Ovary (tissue), 3 donors: Measurements from ENCODE around the gene TMPRSS12.

Experiments
- CTCF ChIP-seq, 3 donors: fragments of 450-650 bp in 2 of 3; fragments of 200-600 bp in 1 of 3; IDR thresholded peaks; one replicate each; pipeline versions ENCODE4 v1.5.1 to v1.8.0; 2016 to 2022; ENCODE audit warnings: antibody characterized with exemption in 3 of 3, mild to moderate bottlenecking in 1 of 3
- POLR2A ChIP-seq: fragments of 450-650 bp; IDR thresholded peaks from one replicate; pipeline ENCODE4 v1.6.1; 2017; ENCODE audit warnings: antibody characterized with exemption, mild to moderate bottlenecking, moderate library complexity
- donor health status: DM: no; HTN: no; CAD: no.

DNA sequence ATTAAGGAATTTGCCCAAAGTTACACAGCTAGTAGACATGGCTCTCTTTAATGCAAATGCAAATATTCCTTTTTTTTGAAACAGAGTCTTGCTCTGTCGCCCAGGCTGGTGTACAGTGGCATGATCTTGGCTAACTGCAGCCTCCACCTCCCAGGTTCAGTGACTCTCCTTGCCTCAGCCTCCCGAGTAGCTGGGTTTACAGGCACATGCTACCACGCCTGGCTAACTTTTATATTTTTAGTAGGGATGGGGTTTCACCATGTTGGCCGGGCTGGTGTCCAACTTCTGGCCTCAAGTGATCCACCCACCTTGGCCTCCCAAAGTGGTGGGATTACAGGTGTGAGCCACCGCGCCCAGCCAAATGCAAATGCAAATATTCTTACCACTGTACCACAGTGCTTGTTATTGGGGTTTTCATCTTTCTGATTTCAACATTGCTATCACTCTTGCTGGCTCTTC is 85.1 kb downstream of the TMPRSS12 start:
- TF ChIP-seq CTCF (IDR thresholded peaks at IDR 0.05) = no peak
- no peak for TF ChIP-seq POLR2A
